Liver (tissue), 9 donors: ENCODE measurements around the gene SMTNL2. TPM values are rescaled to one million over a fixed set of nuclear protein-coding genes. Genes with fewer than 3 reads are reported as not detected.

Source experiments
- DNase-seq: peaks from one replicate; pipeline ENCODE4 v3.0.0-alpha.2; 2017; ENCODE audit warnings: low spot score
- H3K27ac ChIP-seq, 2 donors: one replicate each; pipeline ENCODE4 v1.7.0; 2013; ENCODE audit warnings: inconsistent platforms in 2 of 2, low read length in 2 of 2, control low read depth in 1 of 2, low read depth in 1 of 2, mild to moderate bottlenecking in 1 of 2
- H3K27me3 ChIP-seq, 4 donors: one replicate each; pipeline versions ENCODE4 v1.6.1 to v1.7.0; 2013; ENCODE audit warnings: low read length in 3 of 4, inconsistent platforms in 1 of 4, mild to moderate bottlenecking in 1 of 4, moderate library complexity in 1 of 4; ENCODE audit not compliant: control insufficient read depth in 4 of 4, insufficient read depth in 4 of 4
- H3K36me3 ChIP-seq, 4 donors: one replicate each; pipeline versions ENCODE4 v1.6.1 to v1.7.0; 2013; ENCODE audit warnings: low read length in 3 of 4, mild to moderate bottlenecking in 3 of 4, low read depth in 1 of 4, moderate library complexity in 1 of 4; ENCODE audit not compliant: control insufficient read depth in 4 of 4, insufficient read depth in 3 of 4
- H3K4me1 ChIP-seq, 4 donors: one replicate each; pipeline versions ENCODE4 v1.6.1 to v1.7.0; 2013; ENCODE audit warnings: low read length in 3 of 4, mild to moderate bottlenecking in 3 of 4, moderate library complexity in 1 of 4; ENCODE audit not compliant: control insufficient read depth in 4 of 4, insufficient read depth in 4 of 4
- H3K4me3 ChIP-seq, 3 donors: one replicate each; pipeline versions ENCODE4 v1.6.1 to v1.7.0; 2013; ENCODE audit warnings: low read length in 3 of 3, control low read depth in 1 of 3, low read depth in 1 of 3, mild to moderate bottlenecking in 1 of 3
- H3K9ac ChIP-seq, 2 donors: one replicate each; pipeline ENCODE4 v1.7.0; 2013; ENCODE audit warnings: low read length in 2 of 2, mild to moderate bottlenecking in 2 of 2, moderate library complexity in 2 of 2, control low read depth in 1 of 2, low read depth in 1 of 2
- H3K9me3 ChIP-seq, 4 donors: one replicate each; pipeline versions ENCODE4 v1.6.1 to v1.7.0; 2013; ENCODE audit warnings: low read length in 3 of 4; ENCODE audit not compliant: control insufficient read depth in 4 of 4
- EGR1 ChIP-seq, 2 donors: IDR thresholded peaks; 2 replicates each; pipeline ENCODE4 v1.6.1; 2016 to 2018; ENCODE audit warnings: antibody characterized with exemption in 2 of 2, low read depth in 2 of 2
- FOXA2 ChIP-seq: IDR thresholded peaks from 2 replicates; pipeline ENCODE4 v1.6.1; 2016; ENCODE audit warnings: antibody characterized with exemption
- GABPA ChIP-seq, 2 donors: IDR thresholded peaks in 1 of 2; conservative IDR thresholded peaks in 1 of 2; 2 replicates each; pipeline ENCODE4 v1.6.1; 2016; ENCODE audit warnings: antibody characterized with exemption in 2 of 2, mild to moderate bottlenecking in 1 of 2, moderate library complexity in 1 of 2
- HNF4A ChIP-seq, 2 donors: conservative IDR thresholded peaks; 2 replicates each; pipeline ENCODE4 v1.6.1; 2016; ENCODE audit warnings: antibody characterized with exemption in 2 of 2, mild to moderate bottlenecking in 2 of 2
- HNF4G ChIP-seq: IDR thresholded peaks from 2 replicates; pipeline ENCODE4 v1.6.1; 2016; ENCODE audit warnings: antibody characterized with exemption
- JUND ChIP-seq, 2 donors: IDR thresholded peaks; 2 replicates each; pipeline ENCODE4 v1.6.1; 2016; ENCODE audit warnings: antibody characterized with exemption in 2 of 2
- NR2F2 ChIP-seq: IDR thresholded peaks from 2 replicates; pipeline ENCODE4 v1.6.1; 2016; ENCODE audit warnings: antibody characterized with exemption
- RAD21 ChIP-seq, 2 donors: IDR thresholded peaks; 2 replicates each; pipeline ENCODE4 v1.6.1; 2016; ENCODE audit warnings: antibody characterized with exemption in 2 of 2, mild to moderate bottlenecking in 2 of 2
- RXRA ChIP-seq, 2 donors: IDR thresholded peaks; 2 replicates each; pipeline ENCODE4 v1.6.1; 2017 to 2018; ENCODE audit warnings: antibody characterized with exemption in 2 of 2, mild to moderate bottlenecking in 1 of 2
- SP1 ChIP-seq: IDR thresholded peaks from 2 replicates; pipeline ENCODE4 v1.6.1; 2018; ENCODE audit warnings: antibody characterized with exemption, mild to moderate bottlenecking
- TAF1 ChIP-seq: conservative IDR thresholded peaks from 2 replicates; pipeline ENCODE4 v1.6.1; 2016; ENCODE audit warnings: antibody characterized with exemption, mild to moderate bottlenecking
- YY1 ChIP-seq: IDR thresholded peaks from 2 replicates; pipeline ENCODE4 v1.6.1; 2016; ENCODE audit warnings: antibody characterized with exemption, mild to moderate bottlenecking
- WGBS: extraction: QIAGEN DNeasy Blood & Tissue Kit; methylation state at CpG from one replicate; pipeline ENCODE4 v1.1.7; 2013; 5-methylcytosine and 5-hydroxymethylcytosine counted together
- polyA plus RNA-seq, 2 donors: library from polyadenylated mRNA; stranded (reverse) in 1 of 2; unstranded in 1 of 2; fragments of 200-250 nt in 1 of 2; fragments of >200 nt in 1 of 2; fragmentation: Nextera tagmentation in 1 of 2; extraction: Ambion mirVana in 1 of 2; gene quantifications; one replicate each; pipeline versions ENCODE4 v1.2.1 to v1.2.3, GENCODE V29; 2013 to 2015
- total RNA-seq, 2 donors: library from RNA; depleted of rRNA; stranded (reverse); fragments of >200 nt; gene quantifications; one replicate each; pipeline ENCODE4 v1.2.3, GENCODE V29; 2014
- TF ChIP-seq, protein P1 (sequence below): fragments of 150-350 bp; IDR thresholded peaks from 2 replicates; pipeline ENCODE4 v1.5.1; 2017; ENCODE audit warnings: improper control_type of control experiment, low read depth, low read length; ENCODE audit not compliant: missing input control
- TF ChIP-seq, protein P2 (sequence below): IDR thresholded peaks from 2 replicates; pipeline ENCODE4 v1.6.1; 2016; ENCODE audit warnings: antibody characterized with exemption
- TF ChIP-seq, protein P3 (sequence below): IDR thresholded peaks from 2 replicates; pipeline ENCODE4 v1.6.1; 2016; ENCODE audit warnings: antibody characterized with exemption
- TF ChIP-seq, protein P4 (sequence below): IDR thresholded peaks from 2 replicates; pipeline ENCODE4 v1.6.1; 2016; ENCODE audit warnings: antibody characterized with exemption, mild to moderate bottlenecking
- donor health status: healthy.
- donor health status: healthy.
- donor health status: healthy.
- donor health status: healthy.
- donor health status: healthy.

SMTNL2 gene
- total and polyA plus RNA-seq, 4 donors = 0.13 to 0.29 TPM; not detected in 2

DNA sequence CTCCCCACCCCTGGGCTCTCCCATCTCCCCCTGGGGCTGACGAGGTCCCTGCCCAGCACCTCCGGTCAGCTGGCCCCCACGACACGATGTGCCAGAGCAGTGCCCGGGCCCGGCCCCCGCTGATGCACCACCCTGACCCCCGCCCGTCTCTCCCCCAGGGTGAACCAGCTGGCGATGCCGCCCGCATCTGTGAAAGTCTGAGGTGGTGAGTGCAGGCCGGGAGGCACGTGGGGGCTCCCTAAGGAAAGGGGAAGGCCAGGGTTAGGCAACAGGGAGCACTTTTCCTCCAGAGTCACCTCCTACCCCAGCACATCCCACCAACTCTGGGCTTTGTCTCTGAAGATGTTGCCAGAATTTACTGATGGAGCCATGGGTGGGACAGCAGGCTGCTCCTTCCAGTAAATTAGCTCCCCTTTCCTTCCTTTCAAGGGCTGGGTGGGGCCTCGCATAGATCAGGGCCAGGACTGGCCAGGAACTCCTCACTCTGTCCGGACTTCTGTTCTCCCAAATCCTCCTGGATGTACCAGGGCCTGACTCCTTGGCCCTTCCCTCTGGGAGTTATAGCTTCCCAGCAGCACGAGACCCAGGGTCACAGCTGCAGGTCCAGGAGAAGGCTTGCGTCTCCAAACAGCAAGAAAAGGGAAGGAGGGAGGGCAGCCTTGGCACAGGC is 47.5 kb upstream of the SMTNL2 start:
- H3K4me1 ChIP-seq = peaks cover 4 to 40% (median 14%) of the 10 kb centered on the region in 4 donors

DNA sequence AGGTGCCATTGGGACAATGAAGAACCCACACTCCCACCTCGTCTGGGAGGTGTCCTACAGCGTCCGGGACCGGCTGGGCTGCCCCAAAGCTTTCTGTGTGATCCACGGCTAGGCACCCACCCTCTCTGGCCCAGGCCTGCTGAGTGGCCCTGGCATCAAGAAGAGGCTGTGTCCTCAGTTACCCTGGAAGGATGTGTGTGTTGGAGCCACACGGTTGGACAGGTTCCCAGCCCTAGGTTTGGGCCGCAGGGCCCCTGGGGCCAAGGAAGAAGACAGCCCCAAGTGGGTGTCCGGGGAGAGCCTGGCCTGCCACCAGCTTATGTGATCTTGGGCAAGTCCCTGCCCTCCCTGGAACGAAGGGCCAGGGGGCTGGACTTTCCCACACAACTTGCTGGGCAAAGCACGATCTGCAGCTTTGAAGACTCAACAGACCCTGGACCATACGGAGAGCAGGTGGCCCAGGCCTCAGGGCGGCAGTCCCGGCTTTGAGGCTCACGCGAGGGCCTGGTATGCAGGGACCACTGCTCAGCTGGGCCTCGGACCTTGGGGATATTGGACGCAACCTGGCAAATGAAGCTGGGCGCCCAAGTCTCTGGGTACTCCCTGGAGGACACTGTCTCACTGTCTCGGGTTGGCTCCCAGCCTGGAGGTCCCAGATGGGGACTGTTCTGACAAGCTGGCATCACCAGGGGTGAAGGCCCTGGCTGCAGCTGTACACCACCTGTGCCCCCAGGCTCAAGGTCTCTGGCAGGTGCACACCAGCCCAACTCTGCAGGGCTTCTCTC is 46.7 kb upstream of the SMTNL2 start:
- H3K9ac ChIP-seq = no peak overlapping the region
- TF ChIP-seq RXRA (IDR thresholded peaks at IDR 0.05) (no peak), EGR1 (IDR thresholded peaks at IDR 0.05; ENCODE audit: low read depth in 2 of 2) (no peak), GABPA (IDR thresholded peaks at IDR 0.05 in 1 of 2, conservative IDR thresholded peaks at IDR 0.05 in 1 of 2) (no peak), SP1 (no peak), RAD21 (IDR thresholded peaks at IDR 0.05) (no peak), HNF4A (conservative IDR thresholded peaks at IDR 0.05) (no peak), TAF1 (no peak), YY1 (no peak), NR2F2 (no peak), JUND (IDR thresholded peaks at IDR 0.05) (no peak), FOXA2 (no peak), HNF4G (no peak)
- TF ChIP-seq, protein P1, sequence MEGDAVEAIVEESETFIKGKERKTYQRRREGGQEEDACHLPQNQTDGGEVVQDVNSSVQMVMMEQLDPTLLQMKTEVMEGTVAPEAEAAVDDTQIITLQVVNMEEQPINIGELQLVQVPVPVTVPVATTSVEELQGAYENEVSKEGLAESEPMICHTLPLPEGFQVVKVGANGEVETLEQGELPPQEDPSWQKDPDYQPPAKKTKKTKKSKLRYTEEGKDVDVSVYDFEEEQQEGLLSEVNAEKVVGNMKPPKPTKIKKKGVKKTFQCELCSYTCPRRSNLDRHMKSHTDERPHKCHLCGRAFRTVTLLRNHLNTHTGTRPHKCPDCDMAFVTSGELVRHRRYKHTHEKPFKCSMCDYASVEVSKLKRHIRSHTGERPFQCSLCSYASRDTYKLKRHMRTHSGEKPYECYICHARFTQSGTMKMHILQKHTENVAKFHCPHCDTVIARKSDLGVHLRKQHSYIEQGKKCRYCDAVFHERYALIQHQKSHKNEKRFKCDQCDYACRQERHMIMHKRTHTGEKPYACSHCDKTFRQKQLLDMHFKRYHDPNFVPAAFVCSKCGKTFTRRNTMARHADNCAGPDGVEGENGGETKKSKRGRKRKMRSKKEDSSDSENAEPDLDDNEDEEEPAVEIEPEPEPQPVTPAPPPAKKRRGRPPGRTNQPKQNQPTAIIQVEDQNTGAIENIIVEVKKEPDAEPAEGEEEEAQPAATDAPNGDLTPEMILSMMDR = no peak
- TF ChIP-seq, protein P2, sequence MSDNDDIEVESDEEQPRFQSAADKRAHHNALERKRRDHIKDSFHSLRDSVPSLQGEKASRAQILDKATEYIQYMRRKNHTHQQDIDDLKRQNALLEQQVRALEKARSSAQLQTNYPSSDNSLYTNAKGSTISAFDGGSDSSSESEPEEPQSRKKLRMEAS = no peak
- TF ChIP-seq, protein P3, sequence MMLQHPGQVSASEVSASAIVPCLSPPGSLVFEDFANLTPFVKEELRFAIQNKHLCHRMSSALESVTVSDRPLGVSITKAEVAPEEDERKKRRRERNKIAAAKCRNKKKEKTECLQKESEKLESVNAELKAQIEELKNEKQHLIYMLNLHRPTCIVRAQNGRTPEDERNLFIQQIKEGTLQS = no peak
- TF ChIP-seq, protein P4, sequence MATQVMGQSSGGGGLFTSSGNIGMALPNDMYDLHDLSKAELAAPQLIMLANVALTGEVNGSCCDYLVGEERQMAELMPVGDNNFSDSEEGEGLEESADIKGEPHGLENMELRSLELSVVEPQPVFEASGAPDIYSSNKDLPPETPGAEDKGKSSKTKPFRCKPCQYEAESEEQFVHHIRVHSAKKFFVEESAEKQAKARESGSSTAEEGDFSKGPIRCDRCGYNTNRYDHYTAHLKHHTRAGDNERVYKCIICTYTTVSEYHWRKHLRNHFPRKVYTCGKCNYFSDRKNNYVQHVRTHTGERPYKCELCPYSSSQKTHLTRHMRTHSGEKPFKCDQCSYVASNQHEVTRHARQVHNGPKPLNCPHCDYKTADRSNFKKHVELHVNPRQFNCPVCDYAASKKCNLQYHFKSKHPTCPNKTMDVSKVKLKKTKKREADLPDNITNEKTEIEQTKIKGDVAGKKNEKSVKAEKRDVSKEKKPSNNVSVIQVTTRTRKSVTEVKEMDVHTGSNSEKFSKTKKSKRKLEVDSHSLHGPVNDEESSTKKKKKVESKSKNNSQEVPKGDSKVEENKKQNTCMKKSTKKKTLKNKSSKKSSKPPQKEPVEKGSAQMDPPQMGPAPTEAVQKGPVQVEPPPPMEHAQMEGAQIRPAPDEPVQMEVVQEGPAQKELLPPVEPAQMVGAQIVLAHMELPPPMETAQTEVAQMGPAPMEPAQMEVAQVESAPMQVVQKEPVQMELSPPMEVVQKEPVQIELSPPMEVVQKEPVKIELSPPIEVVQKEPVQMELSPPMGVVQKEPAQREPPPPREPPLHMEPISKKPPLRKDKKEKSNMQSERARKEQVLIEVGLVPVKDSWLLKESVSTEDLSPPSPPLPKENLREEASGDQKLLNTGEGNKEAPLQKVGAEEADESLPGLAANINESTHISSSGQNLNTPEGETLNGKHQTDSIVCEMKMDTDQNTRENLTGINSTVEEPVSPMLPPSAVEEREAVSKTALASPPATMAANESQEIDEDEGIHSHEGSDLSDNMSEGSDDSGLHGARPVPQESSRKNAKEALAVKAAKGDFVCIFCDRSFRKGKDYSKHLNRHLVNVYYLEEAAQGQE = no peak
- no peak overlapping the region for H3K4me3 ChIP-seq
- H3K27ac ChIP-seq = no peak overlapping the region
- DNase-seq = no peak
- H3K9me3 ChIP-seq = no peaks in the 10 kb centered on the region
- 84% methylated on average over 19 of the region's 19 CpGs for WGBS
- no peaks in the 10 kb centered on the region for H3K27me3 ChIP-seq
- H3K4me1 ChIP-seq = peaks cover 4 to 40% (median 14%) of the 10 kb centered on the region in 4 donors
- H3K36me3 ChIP-seq = peaks cover 8 to 45% (median 17%) of the 10 kb centered on the region in 4 donors

More for the DNA sequence above, 47.5 kb upstream of the SMTNL2 start:
- no peak overlapping the region for H3K9ac ChIP-seq
- H3K36me3 ChIP-seq = peaks cover 7 to 38% (median 14%) of the 10 kb centered on the region in 4 donors
- TF ChIP-seq TAF1 (no peak), NR2F2 (peak; percentile 63)
- no peaks in the 10 kb centered on the region for H3K27me3 ChIP-seq
- H3K27ac ChIP-seq = no peak overlapping the region
- no peaks in the 10 kb centered on the region for H3K9me3 ChIP-seq
- H3K4me3 ChIP-seq = no peak overlapping the region
- no peak for DNase-seq
- WGBS = 71% methylated on average over 18 of the region's 18 CpGs
